ENCODE results near the gene SPTBN5. TPM values are rescaled to one million over a fixed set of nuclear protein-coding genes. Genes with fewer than 3 reads are reported as not detected.
A peak's percentile ranks its signal among the peaks of the same experiment; 100 is the strongest.

The SPTBN5 gene
- total and polyA plus RNA-seq, 2 experiments from 2014 or later, result 0.70 to 2.1 TPM

- TF ChIP-seq CTCF (IDR thresholded peaks at IDR 0.05; ENCODE audit: low read depth, low read length), result no peak
- no peak for DNase-seq (ENCODE audit: low read depth in 1 of 2, low spot score in 1 of 2)
- Histone ChIP-seq H3K4me1 (ENCODE audit: low read depth) (peaks cover 10% of the 10 kb centered on the region), H3K36me3 (no peaks in the 10 kb centered on the region), H3K9me3 (ENCODE audit: low read depth) (no peaks in the 10 kb centered on the region), H3K27me3 (peaks cover 39% of the 10 kb centered on the region), H3K27ac (no peak overlapping the region), H3K4me3 (no peak overlapping the region)
Measured at GRCh38 chr15:41882689-41883483, 11.0 kb downstream of the SPTBN5 start.

GRCh38 chr15:41881920-41882688 is 11.7 kb downstream of the SPTBN5 start:
- H3K9me3 ChIP-seq (ENCODE audit: low read depth), result no peaks in the 10 kb centered on the region
- peaks cover 39% of the 10 kb centered on the region for H3K27me3 ChIP-seq
- H3K4me3 ChIP-seq, result no peak overlapping the region
- peak; percentile 50 to 60 for DNase-seq (ENCODE audit: low read depth in 1 of 2, low spot score in 1 of 2)
- H3K36me3 ChIP-seq, result no peaks in the 10 kb centered on the region
- peaks cover 11% of the 10 kb centered on the region for H3K4me1 ChIP-seq (ENCODE audit: low read depth)
- no peak for TF ChIP-seq CTCF (IDR thresholded peaks at IDR 0.05; ENCODE audit: low read depth, low read length)
- no peak overlapping the region for H3K27ac ChIP-seq

DNA sequence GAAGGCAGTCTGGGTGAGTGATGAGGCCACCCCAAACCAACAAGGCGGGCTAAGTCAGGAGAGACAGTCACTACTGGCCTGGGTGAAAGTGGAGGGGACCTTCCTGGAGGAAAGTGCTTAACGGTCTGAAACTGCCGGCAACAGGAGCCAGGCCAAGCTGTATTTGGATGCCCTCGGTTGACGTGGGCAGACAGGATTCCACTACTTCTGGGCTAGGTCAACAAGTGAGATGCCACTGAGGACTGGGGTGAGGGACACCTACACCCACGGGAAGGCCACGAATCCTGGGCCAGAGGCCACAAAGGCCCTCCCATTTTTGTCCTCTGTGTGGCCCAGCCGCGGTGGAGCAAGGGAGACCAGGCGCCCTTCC is 12.3 kb downstream of the SPTBN5 start:
- H3K4me3 ChIP-seq, result no peak overlapping the region

DNA sequence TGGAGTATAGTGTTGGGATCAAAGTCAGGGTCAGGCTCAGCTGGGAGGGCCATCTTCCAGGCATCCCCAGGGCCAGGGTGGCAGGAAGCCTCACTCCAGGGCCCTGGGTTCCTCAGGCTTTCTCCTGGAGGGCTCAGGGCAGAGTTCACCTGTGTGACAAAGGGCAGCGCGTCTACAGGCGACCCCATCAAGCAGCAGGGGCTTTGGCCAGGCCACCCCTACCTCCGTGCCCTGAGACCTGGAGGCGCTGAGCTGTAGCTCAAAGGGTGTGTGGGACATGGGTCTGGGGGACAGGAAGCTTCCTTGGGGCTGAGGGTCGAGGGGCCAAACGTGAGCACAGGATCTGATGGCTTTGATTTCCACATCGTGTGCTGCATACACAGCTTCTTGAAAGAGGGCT is 12.8 kb downstream of the SPTBN5 start:
- peaks cover 20% of the 10 kb centered on the region for H3K4me1 ChIP-seq (ENCODE audit: low read depth)
- H3K27me3 ChIP-seq, result peaks cover 39% of the 10 kb centered on the region
- no peak overlapping the region for H3K4me3 ChIP-seq
- H3K27ac ChIP-seq, result no peak overlapping the region
- H3K36me3 ChIP-seq, result no peaks in the 10 kb centered on the region
- TF ChIP-seq CTCF (IDR thresholded peaks at IDR 0.05; ENCODE audit: low read depth, low read length), result no peak
- no peak for DNase-seq (ENCODE audit: low read depth in 1 of 2, low spot score in 1 of 2)
- H3K9me3 ChIP-seq (ENCODE audit: low read depth), result no peaks in the 10 kb centered on the region

More for the DNA sequence above, 12.3 kb downstream of the SPTBN5 start:
- Histone ChIP-seq H3K36me3 (no peaks in the 10 kb centered on the region), H3K27me3 (peaks cover 39% of the 10 kb centered on the region), H3K4me1 (ENCODE audit: low read depth) (peaks cover 17% of the 10 kb centered on the region), H3K9me3 (ENCODE audit: low read depth) (no peaks in the 10 kb centered on the region), H3K27ac (no peak overlapping the region)
- peak in 1 of 2 donors; percentile 6 for DNase-seq (ENCODE audit: low read depth in 1 of 2, low spot score in 1 of 2)
- TF ChIP-seq CTCF (IDR thresholded peaks at IDR 0.05; ENCODE audit: low read depth, low read length), result no peak

GRCh38 chr15:41880156-41880877 is 13.5 kb downstream of the SPTBN5 start:
- Histone ChIP-seq H3K4me3 (no peak overlapping the region), H3K27me3 (peaks cover 39% of the 10 kb centered on the region), H3K9me3 (ENCODE audit: low read depth) (no peaks in the 10 kb centered on the region), H3K36me3 (no peaks in the 10 kb centered on the region), H3K27ac (no peak overlapping the region), H3K4me1 (ENCODE audit: low read depth) (peaks cover 20% of the 10 kb centered on the region)
- TF ChIP-seq CTCF (IDR thresholded peaks at IDR 0.05; ENCODE audit: low read depth, low read length), result no peak
- DNase-seq (ENCODE audit: low read depth in 1 of 2, low spot score in 1 of 2), result no peak
